ENCODE results near the gene MAN1C1.

Gene MAN1C1

GRCh38 chr1:25675729-25676476 lies 59.3 kb downstream of the MAN1C1 start:
- Histone ChIP-seq H3K27ac (ENCODE audit: low read depth, low read length) (no peak overlapping the region), H3K4me3 (ENCODE audit: low read depth in 1 of 5, low read length in 5 of 5) (no peak overlapping the region)

GRCh38 chr1:25676488-25676887 lies 59.9 kb downstream of the MAN1C1 start:
- Histone ChIP-seq H3K27ac (ENCODE audit: low read depth, low read length) (no peak overlapping the region), H3K4me3 (ENCODE audit: low read depth in 1 of 5, low read length in 5 of 5) (no peak overlapping the region), H3K9ac (ENCODE audit: low read length in 5 of 5) (no peak overlapping the region), H3K9me3 (ENCODE audit: control insufficient read depth in 5 of 5, low read length in 5 of 5) (no peaks in the 10 kb centered on the region), H3K27me3 (ENCODE audit: control insufficient read depth in 5 of 5, insufficient read depth in 4 of 5, low read length in 5 of 5) (peaks cover 0 to 8% (median 0%) of the 10 kb centered on the region in 5 donors), H3K4me1 (ENCODE audit: control insufficient read depth in 5 of 5, insufficient read depth in 5 of 5, low read length in 5 of 5) (peaks cover 0 to 18% (median 8%) of the 10 kb centered on the region in 5 donors), H3K36me3 (ENCODE audit: control insufficient read depth in 5 of 5, insufficient read depth in 5 of 5, low read length in 5 of 5) (peaks cover 0 to 3% (median 0%) of the 10 kb centered on the region in 5 donors)

More at GRCh38 chr1:25675729-25676476, 59.3 kb downstream of the MAN1C1 start:
- Histone ChIP-seq H3K4me1 (ENCODE audit: control insufficient read depth in 5 of 5, insufficient read depth in 5 of 5, low read length in 5 of 5) (peaks cover 0 to 18% (median 5%) of the 10 kb centered on the region in 5 donors), H3K9ac (ENCODE audit: low read length in 5 of 5) (no peak overlapping the region), H3K9me3 (ENCODE audit: control insufficient read depth in 5 of 5, low read length in 5 of 5) (no peaks in the 10 kb centered on the region), H3K36me3 (ENCODE audit: control insufficient read depth in 5 of 5, insufficient read depth in 5 of 5, low read length in 5 of 5) (peaks cover 0 to 3% (median 0%) of the 10 kb centered on the region in 5 donors), H3K27me3 (ENCODE audit: control insufficient read depth in 5 of 5, insufficient read depth in 4 of 5, low read length in 5 of 5) (peaks cover 0 to 8% (median 0%) of the 10 kb centered on the region in 5 donors)

GRCh38 chr1:25677193-25677773 lies 60.7 kb downstream of the MAN1C1 start:
- H3K9me3 ChIP-seq (ENCODE audit: control insufficient read depth in 5 of 5, low read length in 5 of 5): no peaks in the 10 kb centered on the region
- H3K27ac ChIP-seq (ENCODE audit: low read depth, low read length): no peak overlapping the region
- H3K4me1 ChIP-seq (ENCODE audit: control insufficient read depth in 5 of 5, insufficient read depth in 5 of 5, low read length in 5 of 5): peaks cover 0 to 26% (median 16%) of the 10 kb centered on the region in 5 donors
- no peak overlapping the region for H3K9ac ChIP-seq (ENCODE audit: low read length in 5 of 5)
- peaks cover 0 to 8% (median 0%) of the 10 kb centered on the region in 5 donors for H3K27me3 ChIP-seq (ENCODE audit: control insufficient read depth in 5 of 5, insufficient read depth in 4 of 5, low read length in 5 of 5)
- peaks cover 0 to 1% (median 0%) of the 10 kb centered on the region in 5 donors for H3K36me3 ChIP-seq (ENCODE audit: control insufficient read depth in 5 of 5, insufficient read depth in 5 of 5, low read length in 5 of 5)
- no peak overlapping the region for H3K4me3 ChIP-seq (ENCODE audit: low read depth in 1 of 5, low read length in 5 of 5)

GRCh38 chr1:25679171-25679570 lies 62.6 kb downstream of the MAN1C1 start:
- Histone ChIP-seq H3K36me3 (ENCODE audit: control insufficient read depth in 5 of 5, insufficient read depth in 5 of 5, low read length in 5 of 5) (no peaks in the 10 kb centered on the region), H3K27ac (ENCODE audit: low read depth, low read length) (no peak overlapping the region), H3K27me3 (ENCODE audit: control insufficient read depth in 5 of 5, insufficient read depth in 4 of 5, low read length in 5 of 5) (peaks cover 0 to 8% (median 0%) of the 10 kb centered on the region in 5 donors), H3K4me3 (ENCODE audit: low read depth in 1 of 5, low read length in 5 of 5) (no peak overlapping the region), H3K9ac (ENCODE audit: low read length in 5 of 5) (no peak overlapping the region), H3K9me3 (ENCODE audit: control insufficient read depth in 5 of 5, low read length in 5 of 5) (no peaks in the 10 kb centered on the region), H3K4me1 (ENCODE audit: control insufficient read depth in 5 of 5, insufficient read depth in 5 of 5, low read length in 5 of 5) (peaks cover 2 to 33% (median 17%) of the 10 kb centered on the region in 5 donors)

- H3K4me1 ChIP-seq (ENCODE audit: control insufficient read depth in 5 of 5, insufficient read depth in 5 of 5, low read length in 5 of 5): peaks cover 2 to 39% (median 21%) of the 10 kb centered on the region in 5 donors
- H3K27me3 ChIP-seq (ENCODE audit: control insufficient read depth in 5 of 5, insufficient read depth in 4 of 5, low read length in 5 of 5): peaks cover 0 to 7% (median 0%) of the 10 kb centered on the region in 5 donors
- no peaks in the 10 kb centered on the region for H3K36me3 ChIP-seq (ENCODE audit: control insufficient read depth in 5 of 5, insufficient read depth in 5 of 5, low read length in 5 of 5)
- H3K4me3 ChIP-seq (ENCODE audit: low read depth in 1 of 5, low read length in 5 of 5): no peak overlapping the region
- H3K9me3 ChIP-seq (ENCODE audit: control insufficient read depth in 5 of 5, low read length in 5 of 5): no peaks in the 10 kb centered on the region
- no peak overlapping the region for H3K27ac ChIP-seq (ENCODE audit: low read depth, low read length)
- no peak overlapping the region for H3K9ac ChIP-seq (ENCODE audit: low read length in 5 of 5)
These were observed 64.1 kb downstream of the MAN1C1 start for GRCh38 chr1:25680701-25681100.

GRCh38 chr1:25682059-25682601 lies 65.5 kb downstream of the MAN1C1 start:
- Histone ChIP-seq H3K27ac (ENCODE audit: low read depth, low read length) (no peak overlapping the region), H3K9ac (ENCODE audit: low read length in 5 of 5) (no peak overlapping the region), H3K9me3 (ENCODE audit: control insufficient read depth in 5 of 5, low read length in 5 of 5) (no peaks in the 10 kb centered on the region), H3K36me3 (ENCODE audit: control insufficient read depth in 5 of 5, insufficient read depth in 5 of 5, low read length in 5 of 5) (no peaks in the 10 kb centered on the region), H3K4me3 (ENCODE audit: low read depth in 1 of 5, low read length in 5 of 5) (no peak overlapping the region), H3K27me3 (ENCODE audit: control insufficient read depth in 5 of 5, insufficient read depth in 4 of 5, low read length in 5 of 5) (no peaks in the 10 kb centered on the region), H3K4me1 (ENCODE audit: control insufficient read depth in 5 of 5, insufficient read depth in 5 of 5, low read length in 5 of 5) (peaks cover 2 to 28% (median 25%) of the 10 kb centered on the region in 5 donors)

GRCh38 chr1:25683177-25683576 lies 66.6 kb downstream of the MAN1C1 start:
- Histone ChIP-seq H3K27me3 (ENCODE audit: control insufficient read depth in 5 of 5, insufficient read depth in 4 of 5, low read length in 5 of 5) (no peaks in the 10 kb centered on the region), H3K9ac (ENCODE audit: low read length in 5 of 5) (no peak overlapping the region), H3K36me3 (ENCODE audit: control insufficient read depth in 5 of 5, insufficient read depth in 5 of 5, low read length in 5 of 5) (no peaks in the 10 kb centered on the region), H3K4me1 (ENCODE audit: control insufficient read depth in 5 of 5, insufficient read depth in 5 of 5, low read length in 5 of 5) (peaks cover 2 to 30% (median 28%) of the 10 kb centered on the region in 5 donors), H3K4me3 (ENCODE audit: low read depth in 1 of 5, low read length in 5 of 5) (no peak overlapping the region), H3K9me3 (ENCODE audit: control insufficient read depth in 5 of 5, low read length in 5 of 5) (no peaks in the 10 kb centered on the region), H3K27ac (ENCODE audit: low read depth, low read length) (no peak overlapping the region)

- no peak overlapping the region for H3K4me3 ChIP-seq (ENCODE audit: low read depth in 1 of 5, low read length in 5 of 5)
- no peaks in the 10 kb centered on the region for H3K9me3 ChIP-seq (ENCODE audit: control insufficient read depth in 5 of 5, low read length in 5 of 5)
- H3K9ac ChIP-seq (ENCODE audit: low read length in 5 of 5): no peak overlapping the region
- H3K27ac ChIP-seq (ENCODE audit: low read depth, low read length): no peak overlapping the region
- H3K27me3 ChIP-seq (ENCODE audit: control insufficient read depth in 5 of 5, insufficient read depth in 4 of 5, low read length in 5 of 5): no peaks in the 10 kb centered on the region
- H3K36me3 ChIP-seq (ENCODE audit: control insufficient read depth in 5 of 5, insufficient read depth in 5 of 5, low read length in 5 of 5): no peaks in the 10 kb centered on the region
- H3K4me1 ChIP-seq (ENCODE audit: control insufficient read depth in 5 of 5, insufficient read depth in 5 of 5, low read length in 5 of 5): peaks cover 2 to 35% (median 32%) of the 10 kb centered on the region in 5 donors
These were observed 67.1 kb downstream of the MAN1C1 start for GRCh38 chr1:25683731-25684130.

- peaks cover 2 to 40% (median 33%) of the 10 kb centered on the region in 5 donors for H3K4me1 ChIP-seq (ENCODE audit: control insufficient read depth in 5 of 5, insufficient read depth in 5 of 5, low read length in 5 of 5)
- no peaks in the 10 kb centered on the region for H3K36me3 ChIP-seq (ENCODE audit: control insufficient read depth in 5 of 5, insufficient read depth in 5 of 5, low read length in 5 of 5)
- H3K9ac ChIP-seq (ENCODE audit: low read length in 5 of 5): no peak overlapping the region
- no peak overlapping the region for H3K27ac ChIP-seq (ENCODE audit: low read depth, low read length)
- no peaks in the 10 kb centered on the region for H3K9me3 ChIP-seq (ENCODE audit: control insufficient read depth in 5 of 5, low read length in 5 of 5)
- H3K27me3 ChIP-seq (ENCODE audit: control insufficient read depth in 5 of 5, insufficient read depth in 4 of 5, low read length in 5 of 5): no peaks in the 10 kb centered on the region
- H3K4me3 ChIP-seq (ENCODE audit: low read depth in 1 of 5, low read length in 5 of 5): no peak overlapping the region
These were observed 67.8 kb downstream of the MAN1C1 start for GRCh38 chr1:25684216-25684965.

All from subcutaneous abdominal adipose tissue (tissue), 5 donors.